B cell (primary cell): ENCODE results near the gene RPTOR.

Experiments used
- EZH2 ChIP-seq: IDR thresholded peaks from 2 replicates; pipeline ENCODE4 v1.6.1; 2012; ENCODE audit warnings: borderline replicate concordance, low read depth, mild to moderate bottlenecking, moderate library complexity, low read length; ENCODE audit not compliant: insufficient read depth, poor library complexity, severe bottlenecking
- TF ChIP-seq, protein P1 (sequence below): fragments of 200-600 bp; IDR thresholded peaks from one replicate; pipeline ENCODE4 v1.8.0; 2022; ENCODE audit warnings: antibody characterized with exemption, mild to moderate bottlenecking

DNA sequence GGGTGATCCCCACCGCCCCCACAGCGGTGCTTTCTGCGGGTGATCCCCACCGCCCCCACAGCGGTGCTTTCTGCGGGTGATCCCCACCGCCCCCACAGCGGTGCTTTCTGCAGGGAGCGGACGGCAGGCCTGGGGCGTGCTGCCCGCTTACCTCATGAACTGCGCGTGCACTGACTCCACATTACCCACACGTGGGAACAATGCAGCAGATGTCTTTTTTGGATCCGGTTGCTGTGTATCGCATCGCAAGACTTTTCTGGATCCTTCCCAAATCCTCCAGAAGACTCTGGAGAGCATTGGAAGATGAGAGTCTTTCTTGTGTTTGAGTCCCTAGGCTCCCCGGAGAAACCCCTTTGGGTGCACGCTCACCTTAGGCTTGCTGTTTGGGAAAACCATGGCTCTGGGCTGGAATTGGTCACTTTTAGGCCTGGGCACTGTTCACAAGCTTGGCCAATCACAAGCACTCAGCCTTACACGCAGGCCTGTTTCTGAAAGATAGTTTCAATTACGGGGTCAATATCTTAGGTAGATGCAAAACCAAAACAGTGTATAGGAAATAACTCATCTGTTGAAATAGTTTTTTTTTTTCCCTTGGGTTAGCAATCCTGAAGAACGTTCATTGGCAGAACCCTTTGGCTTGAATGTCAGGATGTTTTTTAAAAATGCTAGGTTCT is 201.8 kb downstream of the RPTOR start:
- TF ChIP-seq, protein P1, sequence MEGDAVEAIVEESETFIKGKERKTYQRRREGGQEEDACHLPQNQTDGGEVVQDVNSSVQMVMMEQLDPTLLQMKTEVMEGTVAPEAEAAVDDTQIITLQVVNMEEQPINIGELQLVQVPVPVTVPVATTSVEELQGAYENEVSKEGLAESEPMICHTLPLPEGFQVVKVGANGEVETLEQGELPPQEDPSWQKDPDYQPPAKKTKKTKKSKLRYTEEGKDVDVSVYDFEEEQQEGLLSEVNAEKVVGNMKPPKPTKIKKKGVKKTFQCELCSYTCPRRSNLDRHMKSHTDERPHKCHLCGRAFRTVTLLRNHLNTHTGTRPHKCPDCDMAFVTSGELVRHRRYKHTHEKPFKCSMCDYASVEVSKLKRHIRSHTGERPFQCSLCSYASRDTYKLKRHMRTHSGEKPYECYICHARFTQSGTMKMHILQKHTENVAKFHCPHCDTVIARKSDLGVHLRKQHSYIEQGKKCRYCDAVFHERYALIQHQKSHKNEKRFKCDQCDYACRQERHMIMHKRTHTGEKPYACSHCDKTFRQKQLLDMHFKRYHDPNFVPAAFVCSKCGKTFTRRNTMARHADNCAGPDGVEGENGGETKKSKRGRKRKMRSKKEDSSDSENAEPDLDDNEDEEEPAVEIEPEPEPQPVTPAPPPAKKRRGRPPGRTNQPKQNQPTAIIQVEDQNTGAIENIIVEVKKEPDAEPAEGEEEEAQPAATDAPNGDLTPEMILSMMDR, result no peak
- no peak for TF ChIP-seq EZH2
